Peyer's patch (tissue), 4 donors: ENCODE data around the gene RCL1.

Source experiments
- POLR2A ChIP-seq, 2 donors: fragments of 450-650 bp; IDR thresholded peaks; one replicate each; pipeline ENCODE4 v1.5.1; 2017; ENCODE audit warnings: antibody characterized with exemption in 2 of 2, mild to moderate bottlenecking in 2 of 2, moderate library complexity in 2 of 2
- TF ChIP-seq, protein P1 (sequence below), 6 experiments: fragments of 450-650 bp in 4 of 6; fragments of 200-600 bp in 2 of 6; sonication (generic) in 1 of 6; IDR thresholded peaks; one replicate each; pipeline ENCODE4 v1.5.1; 2017 to 2019; ENCODE audit warnings: antibody characterized with exemption in 6 of 6, mild to moderate bottlenecking in 3 of 6, moderate library complexity in 1 of 6

DNA sequence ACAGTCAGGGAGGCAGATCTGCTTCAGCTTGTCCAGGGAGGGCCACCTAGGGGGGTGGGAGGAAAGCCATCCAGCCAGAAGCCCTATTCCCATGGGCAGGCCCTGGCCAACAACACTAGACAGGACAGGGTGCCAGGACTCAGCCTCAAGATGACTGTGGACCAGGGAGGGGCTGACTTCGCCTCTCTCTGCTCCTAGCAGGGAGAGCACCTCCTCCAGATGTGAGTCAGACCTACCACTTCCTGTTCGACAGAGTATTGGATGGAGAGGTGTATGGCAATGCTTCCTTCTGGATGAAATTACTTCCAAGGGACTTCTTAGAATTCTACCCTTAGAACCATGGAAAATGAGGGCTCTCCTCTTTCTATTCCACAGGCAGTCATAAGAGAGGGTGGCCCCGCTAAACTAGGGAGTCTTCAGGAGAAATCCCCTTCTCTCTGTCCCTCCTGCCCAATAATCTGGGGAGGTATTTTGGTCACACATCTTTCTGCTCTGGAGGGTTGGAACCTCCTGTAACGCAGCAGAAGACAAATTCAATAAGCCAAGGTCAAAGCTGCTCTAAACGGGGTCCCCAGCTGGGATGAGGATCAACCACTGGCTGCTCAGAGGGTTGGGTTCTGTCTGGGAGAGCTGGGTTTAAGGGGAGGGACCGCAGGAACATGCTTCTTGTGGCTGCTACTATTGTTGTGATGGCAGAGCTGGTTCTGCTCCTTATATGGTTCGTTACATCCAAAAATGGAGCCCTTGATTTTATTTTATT is 23.2 kb upstream of the RCL1 start:
- TF ChIP-seq, protein P1, sequence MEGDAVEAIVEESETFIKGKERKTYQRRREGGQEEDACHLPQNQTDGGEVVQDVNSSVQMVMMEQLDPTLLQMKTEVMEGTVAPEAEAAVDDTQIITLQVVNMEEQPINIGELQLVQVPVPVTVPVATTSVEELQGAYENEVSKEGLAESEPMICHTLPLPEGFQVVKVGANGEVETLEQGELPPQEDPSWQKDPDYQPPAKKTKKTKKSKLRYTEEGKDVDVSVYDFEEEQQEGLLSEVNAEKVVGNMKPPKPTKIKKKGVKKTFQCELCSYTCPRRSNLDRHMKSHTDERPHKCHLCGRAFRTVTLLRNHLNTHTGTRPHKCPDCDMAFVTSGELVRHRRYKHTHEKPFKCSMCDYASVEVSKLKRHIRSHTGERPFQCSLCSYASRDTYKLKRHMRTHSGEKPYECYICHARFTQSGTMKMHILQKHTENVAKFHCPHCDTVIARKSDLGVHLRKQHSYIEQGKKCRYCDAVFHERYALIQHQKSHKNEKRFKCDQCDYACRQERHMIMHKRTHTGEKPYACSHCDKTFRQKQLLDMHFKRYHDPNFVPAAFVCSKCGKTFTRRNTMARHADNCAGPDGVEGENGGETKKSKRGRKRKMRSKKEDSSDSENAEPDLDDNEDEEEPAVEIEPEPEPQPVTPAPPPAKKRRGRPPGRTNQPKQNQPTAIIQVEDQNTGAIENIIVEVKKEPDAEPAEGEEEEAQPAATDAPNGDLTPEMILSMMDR (IDR thresholded peaks at IDR 0.05): no peak
- TF ChIP-seq POLR2A (IDR thresholded peaks at IDR 0.05): no peak
